ENCODE measurements around the gene DOCK7. TPM values are rescaled to one million over a fixed set of nuclear protein-coding genes. Genes with fewer than 3 reads are reported as not detected.

DOCK7 gene, protein sequence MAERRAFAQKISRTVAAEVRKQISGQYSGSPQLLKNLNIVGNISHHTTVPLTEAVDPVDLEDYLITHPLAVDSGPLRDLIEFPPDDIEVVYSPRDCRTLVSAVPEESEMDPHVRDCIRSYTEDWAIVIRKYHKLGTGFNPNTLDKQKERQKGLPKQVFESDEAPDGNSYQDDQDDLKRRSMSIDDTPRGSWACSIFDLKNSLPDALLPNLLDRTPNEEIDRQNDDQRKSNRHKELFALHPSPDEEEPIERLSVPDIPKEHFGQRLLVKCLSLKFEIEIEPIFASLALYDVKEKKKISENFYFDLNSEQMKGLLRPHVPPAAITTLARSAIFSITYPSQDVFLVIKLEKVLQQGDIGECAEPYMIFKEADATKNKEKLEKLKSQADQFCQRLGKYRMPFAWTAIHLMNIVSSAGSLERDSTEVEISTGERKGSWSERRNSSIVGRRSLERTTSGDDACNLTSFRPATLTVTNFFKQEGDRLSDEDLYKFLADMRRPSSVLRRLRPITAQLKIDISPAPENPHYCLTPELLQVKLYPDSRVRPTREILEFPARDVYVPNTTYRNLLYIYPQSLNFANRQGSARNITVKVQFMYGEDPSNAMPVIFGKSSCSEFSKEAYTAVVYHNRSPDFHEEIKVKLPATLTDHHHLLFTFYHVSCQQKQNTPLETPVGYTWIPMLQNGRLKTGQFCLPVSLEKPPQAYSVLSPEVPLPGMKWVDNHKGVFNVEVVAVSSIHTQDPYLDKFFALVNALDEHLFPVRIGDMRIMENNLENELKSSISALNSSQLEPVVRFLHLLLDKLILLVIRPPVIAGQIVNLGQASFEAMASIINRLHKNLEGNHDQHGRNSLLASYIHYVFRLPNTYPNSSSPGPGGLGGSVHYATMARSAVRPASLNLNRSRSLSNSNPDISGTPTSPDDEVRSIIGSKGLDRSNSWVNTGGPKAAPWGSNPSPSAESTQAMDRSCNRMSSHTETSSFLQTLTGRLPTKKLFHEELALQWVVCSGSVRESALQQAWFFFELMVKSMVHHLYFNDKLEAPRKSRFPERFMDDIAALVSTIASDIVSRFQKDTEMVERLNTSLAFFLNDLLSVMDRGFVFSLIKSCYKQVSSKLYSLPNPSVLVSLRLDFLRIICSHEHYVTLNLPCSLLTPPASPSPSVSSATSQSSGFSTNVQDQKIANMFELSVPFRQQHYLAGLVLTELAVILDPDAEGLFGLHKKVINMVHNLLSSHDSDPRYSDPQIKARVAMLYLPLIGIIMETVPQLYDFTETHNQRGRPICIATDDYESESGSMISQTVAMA (N-terminal part only)
- total RNA-seq (2022; extraction: Qiagen RNA extraction; ENCODE audit: low read depth), result 13.0 to 28.0 TPM (median 16.1 TPM) in 5 replicates

DNA sequence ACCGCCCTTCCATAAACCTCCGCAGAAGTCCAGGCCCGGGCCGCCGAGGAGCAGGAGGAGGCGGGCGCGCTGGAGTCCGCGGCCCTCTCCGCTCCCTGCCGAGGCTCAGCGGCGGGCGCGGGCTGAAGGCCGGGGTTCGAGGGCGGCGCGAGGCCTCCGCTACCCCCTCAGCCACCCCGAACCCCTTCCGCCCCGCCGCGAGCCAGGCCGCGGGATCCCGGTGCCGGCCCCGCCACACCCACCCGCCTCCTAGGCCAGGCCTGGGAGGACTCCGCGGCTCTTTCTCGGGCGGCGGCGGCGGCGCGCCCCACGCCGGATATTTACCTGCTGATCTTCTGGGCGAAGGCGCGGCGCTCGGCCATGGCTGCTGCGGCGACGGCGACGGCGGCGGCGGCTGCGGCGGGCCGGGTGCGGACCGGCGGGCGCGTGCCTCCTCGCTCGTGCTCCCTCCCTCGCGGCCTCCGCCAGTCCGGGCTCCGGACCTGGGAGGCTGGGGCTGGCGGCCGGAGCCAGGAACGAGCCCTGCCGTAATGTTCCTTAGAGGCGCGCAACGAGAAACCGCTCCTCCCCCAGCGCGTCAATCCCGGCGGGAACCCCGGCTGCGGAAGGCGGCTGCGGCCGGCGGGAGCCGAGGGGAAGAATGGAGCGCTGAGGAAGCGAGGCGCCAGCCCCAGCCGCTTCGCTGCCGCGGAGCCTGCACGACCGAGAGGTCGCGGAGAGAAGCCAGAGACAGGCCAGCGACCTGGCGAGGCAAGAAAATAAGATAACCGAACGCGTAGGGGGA, at the start of gene DOCK7:
TSS of gene DOCK7 (minus strand) at position 484 of the 784 bp plus-strand sequence. CDS start at position 362, 122 bp downstream.

DNA sequence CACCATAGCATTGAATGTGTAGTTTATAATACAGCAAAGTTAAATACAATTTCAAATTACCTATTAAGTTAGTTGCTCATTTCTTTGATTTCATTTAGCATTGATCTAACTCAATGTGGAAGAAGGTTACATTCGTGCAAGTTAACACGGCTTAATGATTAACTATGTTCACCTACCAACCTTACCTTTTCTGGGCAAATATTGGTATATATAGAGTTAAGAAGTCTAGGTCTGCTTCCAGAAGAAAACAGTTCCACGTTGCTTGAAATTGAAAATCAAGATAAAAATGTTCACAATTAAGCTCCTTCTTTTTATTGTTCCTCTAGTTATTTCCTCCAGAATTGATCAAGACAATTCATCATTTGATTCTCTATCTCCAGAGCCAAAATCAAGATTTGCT, 90.9 kb downstream of the DOCK7 start, which contains the start of gene ANGPTL3:
TSS of gene ANGPTL3 (plus strand) at position 240 of the 400 bp plus-strand sequence. CDS start at position 287, 47 bp downstream.

DNA sequence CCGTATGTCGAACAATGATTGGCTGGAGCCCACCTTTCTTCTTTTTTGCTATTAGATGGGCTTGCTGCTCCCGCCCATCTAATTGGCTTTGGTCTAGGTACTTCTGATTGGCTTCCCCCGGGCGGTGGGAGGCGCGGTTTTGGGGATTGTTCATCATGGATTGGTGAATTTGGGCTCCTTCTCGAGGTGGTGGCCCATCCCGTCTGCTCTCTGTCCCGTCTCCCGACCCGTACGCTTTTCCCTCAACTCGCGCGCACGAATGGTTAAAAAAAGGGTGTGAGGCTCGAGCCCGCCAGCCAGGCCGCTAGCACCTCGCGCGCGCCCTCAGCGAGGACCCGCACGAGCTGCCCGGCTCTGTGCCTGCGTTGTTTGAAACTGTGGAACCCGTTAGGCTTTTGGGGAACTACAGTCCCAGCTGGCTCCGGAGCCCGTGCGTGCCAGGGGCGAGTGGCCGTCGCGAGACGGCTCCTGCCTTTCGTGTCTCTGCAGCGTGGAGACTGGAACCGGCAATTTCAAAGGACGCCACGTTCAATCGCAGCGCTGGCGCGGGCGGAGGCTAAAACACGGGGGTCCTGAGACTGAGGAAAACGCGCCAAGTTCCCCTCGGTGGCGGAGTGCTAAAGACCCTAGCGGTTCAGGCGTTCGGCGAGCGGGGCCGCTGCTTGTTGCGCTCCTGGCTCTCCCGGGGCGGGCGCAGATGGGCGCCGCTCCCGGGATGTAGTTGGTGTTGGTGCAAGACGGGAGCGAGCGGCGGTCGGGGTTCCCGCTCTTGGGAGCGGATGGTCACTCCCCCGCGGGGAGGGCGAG, 251.5 kb downstream of the DOCK7 start, which contains the start of gene USP1:
TSS of gene USP1 (plus strand) at position 584 of the 807 bp plus-strand sequence. CDS start 2,819 bp downstream, outside the sequence.

Other genes with a start within 250 kb of the DOCK7 start
- gene ANGPTL3, start 90.9 kb downstream of the DOCK7 start, total RNA-seq (2022; extraction: Qiagen RNA extraction; ENCODE audit: low read depth), result not detected in 5 replicates
- gene ATG4C, start 95.7 kb upstream of the DOCK7 start, total RNA-seq (2022; extraction: Qiagen RNA extraction; ENCODE audit: low read depth), result 4.1 to 5.1 TPM (median 4.4 TPM) in 5 replicates